Right atrium auricular region (tissue), 2 donors: ENCODE measurements around the gene ALG5. TPM values are rescaled to one million over a fixed set of nuclear protein-coding genes. Genes with fewer than 3 reads are reported as not detected.
A peak's percentile ranks its signal among the peaks of the same experiment; 100 is the strongest.

Source experiments
- DNase-seq: peaks from one replicate; pipeline ENCODE4 v3.0.0-alpha.2; 2019; ENCODE audit warnings: low spot score
- H3K27ac ChIP-seq, 2 donors: fragments of 200-600 bp; sonication (generic); 1 replicate in 1 of 2; 2 replicates in 1 of 2; pipeline ENCODE4 v1.5.1; 2016 to 2019
- H3K27me3 ChIP-seq, 2 donors: fragments of 200-600 bp; sonication (generic); one replicate each; pipeline versions ENCODE4 v1.5.1 to v1.6.0; 2017 to 2019
- H3K36me3 ChIP-seq: fragments of 200-600 bp; sonication (generic); one replicate; pipeline ENCODE4 v1.5.1; 2016
- H3K4me1 ChIP-seq, 2 donors: fragments of 200-600 bp; sonication (generic); one replicate each; pipeline versions ENCODE4 v1.5.1 to v1.6.0; 2017 to 2019
- H3K4me3 ChIP-seq, 2 donors: fragments of 200-600 bp; sonication (generic); 1 replicate in 1 of 2; 2 replicates in 1 of 2; pipeline ENCODE4 v1.5.1; 2017 to 2019; ENCODE audit warnings: mild to moderate bottlenecking in 1 of 2, moderate library complexity in 1 of 2
- H3K9me3 ChIP-seq, 2 donors: fragments of 200-600 bp; sonication (generic); one replicate each; pipeline ENCODE4 v1.5.1; 2019
- total RNA-seq, 2 donors: library from RNA; depleted of rRNA; stranded (reverse); fragments of >200 nt; gene quantifications; one replicate each; pipeline ENCODE4 v1.1.0, GENCODE V29; 2016
- TF ChIP-seq, protein P1 (sequence below), 2 donors: fragments of 200-600 bp; sonication (generic); IDR thresholded peaks; one replicate each; pipeline ENCODE4 v1.5.1; 2019; ENCODE audit warnings: antibody characterized with exemption in 2 of 2

The ALG5 gene
- total RNA-seq, 2 donors from 2014 or later: 15.4 to 17.0 TPM

DNA sequence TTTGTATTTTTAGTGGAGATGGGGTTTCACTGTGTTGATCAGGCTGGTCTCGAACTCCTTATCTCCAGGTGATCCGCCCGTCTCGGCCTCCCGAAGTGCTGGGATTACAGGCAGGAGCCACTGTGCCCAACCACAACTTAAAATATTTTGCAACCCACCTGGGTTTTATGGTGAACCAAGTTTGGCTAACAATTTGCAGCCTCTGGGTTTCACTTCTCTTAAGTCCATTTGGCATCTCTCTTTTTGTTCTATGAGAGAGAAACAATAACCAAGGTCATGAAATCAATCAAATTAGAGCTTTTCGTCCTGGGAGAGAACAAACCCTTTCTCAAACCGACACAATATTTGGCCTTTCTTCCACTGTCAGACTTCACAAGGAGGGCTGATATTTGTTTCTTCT, 73.5 kb downstream of the ALG5 start:
- Histone ChIP-seq H3K27ac (no peak overlapping the region), H3K4me1 (no peaks in the 10 kb centered on the region), H3K9me3 (no peaks in the 10 kb centered on the region), H3K36me3 (no peaks in the 10 kb centered on the region), H3K27me3 (no peaks in the 10 kb centered on the region), H3K4me3 (no peak overlapping the region)
- TF ChIP-seq, protein P1, sequence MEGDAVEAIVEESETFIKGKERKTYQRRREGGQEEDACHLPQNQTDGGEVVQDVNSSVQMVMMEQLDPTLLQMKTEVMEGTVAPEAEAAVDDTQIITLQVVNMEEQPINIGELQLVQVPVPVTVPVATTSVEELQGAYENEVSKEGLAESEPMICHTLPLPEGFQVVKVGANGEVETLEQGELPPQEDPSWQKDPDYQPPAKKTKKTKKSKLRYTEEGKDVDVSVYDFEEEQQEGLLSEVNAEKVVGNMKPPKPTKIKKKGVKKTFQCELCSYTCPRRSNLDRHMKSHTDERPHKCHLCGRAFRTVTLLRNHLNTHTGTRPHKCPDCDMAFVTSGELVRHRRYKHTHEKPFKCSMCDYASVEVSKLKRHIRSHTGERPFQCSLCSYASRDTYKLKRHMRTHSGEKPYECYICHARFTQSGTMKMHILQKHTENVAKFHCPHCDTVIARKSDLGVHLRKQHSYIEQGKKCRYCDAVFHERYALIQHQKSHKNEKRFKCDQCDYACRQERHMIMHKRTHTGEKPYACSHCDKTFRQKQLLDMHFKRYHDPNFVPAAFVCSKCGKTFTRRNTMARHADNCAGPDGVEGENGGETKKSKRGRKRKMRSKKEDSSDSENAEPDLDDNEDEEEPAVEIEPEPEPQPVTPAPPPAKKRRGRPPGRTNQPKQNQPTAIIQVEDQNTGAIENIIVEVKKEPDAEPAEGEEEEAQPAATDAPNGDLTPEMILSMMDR (IDR thresholded peaks at IDR 0.05): no peak
- DNase-seq: no peak

DNA sequence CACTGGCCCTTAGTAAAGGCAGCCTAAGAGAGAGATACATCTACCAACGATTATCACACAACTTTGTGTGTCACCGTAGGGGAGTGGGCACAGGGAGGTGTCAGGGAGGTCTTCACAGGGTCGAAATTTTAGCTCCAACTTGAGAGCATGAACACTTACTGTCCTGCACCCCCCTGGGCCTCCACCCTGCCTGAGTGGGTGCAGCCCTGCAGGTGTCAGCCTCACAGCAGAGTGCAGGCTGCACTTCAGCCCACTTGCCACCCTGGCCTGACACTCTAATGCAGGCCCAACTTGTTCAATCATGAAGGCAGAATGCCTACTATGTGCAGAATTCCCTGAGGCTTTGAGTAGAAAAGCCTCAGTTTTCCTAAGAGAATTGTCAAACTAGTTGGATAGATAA, 75.1 kb downstream of the ALG5 start:
- Histone ChIP-seq H3K27ac (no peak overlapping the region), H3K4me1 (peaks cover 0 to 1% of the 10 kb centered on the region in 2 donors), H3K36me3 (no peaks in the 10 kb centered on the region), H3K27me3 (no peaks in the 10 kb centered on the region), H3K9me3 (no peaks in the 10 kb centered on the region), H3K4me3 (no peak overlapping the region)
- TF ChIP-seq, protein P1 (IDR thresholded peaks at IDR 0.05): no peak
- no peak for DNase-seq

DNA sequence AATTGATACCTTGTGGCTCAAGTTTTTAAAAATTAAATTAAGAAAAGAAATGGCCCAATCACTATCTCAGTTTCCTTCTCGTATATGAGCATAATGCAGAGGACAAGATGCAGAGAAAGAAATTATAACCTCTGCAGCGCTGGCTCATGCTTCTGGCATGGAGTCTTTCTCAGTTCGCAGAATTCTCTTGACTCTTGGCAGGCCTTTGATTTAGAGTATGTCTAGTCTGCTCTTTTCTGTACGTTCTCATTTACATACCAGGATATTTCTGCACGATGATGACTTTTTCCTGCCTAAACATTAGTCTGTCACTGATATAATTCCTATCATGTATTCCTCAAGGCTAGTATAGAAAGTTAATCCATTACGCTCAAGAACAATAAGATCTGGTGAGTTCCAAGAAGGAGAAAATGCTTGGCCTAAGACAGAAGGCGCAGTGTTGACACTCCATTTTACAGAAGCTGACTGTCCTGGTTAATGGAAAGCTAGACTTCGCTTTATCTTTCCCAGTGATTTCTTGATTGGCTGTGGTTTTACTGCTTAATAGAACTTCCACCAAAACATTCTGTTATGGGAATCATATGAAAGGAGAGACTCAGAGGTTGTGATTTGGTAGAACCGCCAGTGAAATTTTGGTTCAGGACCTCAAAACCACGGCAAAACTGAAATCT, 77.4 kb downstream of the ALG5 start:
- DNase-seq: no peak
- Histone ChIP-seq H3K4me1 (peaks cover 0 to 11% of the 10 kb centered on the region in 2 donors), H3K36me3 (no peaks in the 10 kb centered on the region), H3K27ac (no peak overlapping the region), H3K9me3 (no peaks in the 10 kb centered on the region), H3K27me3 (no peaks in the 10 kb centered on the region), H3K4me3 (no peak overlapping the region)
- TF ChIP-seq, protein P1 (IDR thresholded peaks at IDR 0.05): no peak

DNA sequence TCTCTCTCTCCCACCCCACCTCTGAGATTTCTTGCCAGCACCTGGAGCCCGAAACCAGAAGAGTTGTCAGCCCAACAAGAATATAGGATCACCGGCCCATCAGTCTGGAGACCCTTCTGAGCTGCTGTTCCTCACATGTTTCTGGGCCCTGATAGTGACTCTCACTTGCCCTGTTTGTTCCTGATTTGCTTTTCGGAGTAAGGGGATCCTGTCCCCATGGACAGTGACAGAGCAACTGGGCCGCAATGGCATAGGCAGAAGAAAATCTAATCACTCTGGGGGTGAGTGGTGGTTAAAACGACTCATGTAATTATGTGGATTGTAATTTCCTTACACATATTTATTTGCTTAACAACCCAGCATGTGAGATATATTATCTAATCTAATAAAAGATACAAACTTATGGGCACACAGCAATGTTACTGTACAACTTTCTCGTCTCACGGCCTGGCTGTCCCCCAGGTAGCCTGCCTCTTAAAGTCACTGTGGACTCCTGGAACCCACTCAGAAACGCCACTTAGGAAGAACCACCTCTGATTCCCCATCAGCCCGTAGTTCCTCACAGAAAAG, 78.4 kb downstream of the ALG5 start:
- H3K36me3 ChIP-seq: no peaks in the 10 kb centered on the region
- H3K4me1 ChIP-seq: peaks cover 0 to 11% of the 10 kb centered on the region in 2 donors
- no peaks in the 10 kb centered on the region for H3K9me3 ChIP-seq
- no peak for DNase-seq
- peak overlapping the region; percentile 66 to 67 for H3K4me3 ChIP-seq
- H3K27ac ChIP-seq: peak overlapping the region; percentile 50 to 62
- TF ChIP-seq, protein P1 (IDR thresholded peaks at IDR 0.05): no peak
- no peaks in the 10 kb centered on the region for H3K27me3 ChIP-seq

DNA sequence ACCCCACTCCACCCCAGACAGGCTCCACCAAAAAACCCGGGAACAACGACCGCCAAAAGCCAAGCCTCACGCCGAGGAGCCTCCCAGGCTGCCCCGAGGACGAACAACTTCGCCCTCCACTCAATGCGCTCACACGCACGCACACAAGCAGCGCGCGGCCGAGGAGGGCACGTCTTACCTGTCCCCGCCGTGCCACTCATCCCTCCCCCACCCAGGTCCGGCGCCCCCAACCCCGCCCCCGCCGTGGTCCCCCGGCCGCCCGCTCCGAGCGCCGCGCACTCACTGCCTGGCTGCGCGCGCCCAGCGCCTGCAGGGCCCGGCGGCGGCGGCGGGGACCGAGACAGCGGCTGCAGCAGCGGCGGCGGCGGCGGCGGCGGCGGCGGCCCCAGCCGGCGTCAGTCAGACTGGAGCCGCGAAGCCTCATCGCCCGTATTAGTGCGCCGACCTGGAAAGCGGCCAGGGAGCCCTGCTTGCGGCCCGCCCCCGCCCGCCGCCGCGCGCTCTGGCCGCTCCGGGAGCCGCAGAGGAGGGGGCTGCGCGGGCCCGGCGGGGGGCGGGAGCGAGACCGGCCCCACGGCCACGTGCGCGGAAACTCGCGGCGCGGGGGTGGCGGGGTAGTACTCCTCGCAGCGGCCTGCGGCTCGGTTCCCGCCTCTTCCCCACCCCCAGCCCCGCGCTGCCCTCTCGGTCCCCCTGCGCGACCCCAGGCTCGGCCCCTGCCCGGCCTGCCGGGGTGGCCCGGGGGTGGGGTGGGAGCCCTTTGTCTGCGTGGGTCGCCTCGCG, 79.1 kb downstream of the ALG5 start, which contains the start of gene SMAD9:
Gene SMAD9, minus strand, starts transcription at position 406 of the 783 bp plus-strand sequence. CDS start 40,549 bp downstream, outside the sequence.
- Histone ChIP-seq H3K36me3 (no peaks in the 10 kb centered on the region), H3K4me1 (peaks cover 0 to 11% of the 10 kb centered on the region in 2 donors), H3K27ac (peak within 1 kb of the TSS; percentile 73), H3K9me3 (no peaks in the 10 kb centered on the region), H3K4me3 (peak within 1 kb of the TSS; percentile 66 to 67), H3K27me3 (no peaks in the 10 kb centered on the region)
- peak; percentile 70 for DNase-seq
- TF ChIP-seq, protein P1 (IDR thresholded peaks at IDR 0.05): no peak
